Activated CD4-positive, alpha-beta T cell treated with anti-CD3 and anti-CD28 coated beads, Interleukin-2, amount 50 U/mL, for 16 hours (primary cell): ENCODE measurements around the gene IL3RA.
A peak's percentile ranks its signal among the peaks of the same experiment; 100 is the strongest.
"Not testable (repeated sequence)": the region's sequence is repeated elsewhere in the genome, so short reads cannot be mapped to it uniquely, and the experiment has no call there.

Source experiments
- DNase-seq: peaks from one replicate; pipeline ENCODE4 v3.0.0-alpha.2; 2020

IL3RA gene

DNA sequence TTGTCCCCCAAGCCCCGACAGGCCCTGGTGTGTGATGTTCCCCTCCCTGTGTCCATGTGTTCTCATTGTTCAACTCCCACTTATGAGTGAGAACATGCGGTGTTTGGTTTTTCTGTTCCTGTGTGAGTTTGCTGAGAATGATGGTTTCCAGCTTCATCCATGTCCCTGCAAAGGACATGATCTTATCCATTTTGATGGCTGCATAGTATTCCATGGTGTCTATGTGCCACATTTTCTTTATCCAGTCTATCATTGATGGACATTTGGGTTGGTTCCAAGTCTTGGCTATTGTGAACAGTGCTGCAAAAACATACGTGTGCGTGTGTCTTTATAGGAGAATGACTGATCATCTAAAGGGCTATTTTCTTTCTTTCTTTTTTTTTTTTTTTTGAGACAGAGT lies 4.2 kb upstream of the IL3RA start:
- not testable (repeated sequence) for DNase-seq

DNA sequence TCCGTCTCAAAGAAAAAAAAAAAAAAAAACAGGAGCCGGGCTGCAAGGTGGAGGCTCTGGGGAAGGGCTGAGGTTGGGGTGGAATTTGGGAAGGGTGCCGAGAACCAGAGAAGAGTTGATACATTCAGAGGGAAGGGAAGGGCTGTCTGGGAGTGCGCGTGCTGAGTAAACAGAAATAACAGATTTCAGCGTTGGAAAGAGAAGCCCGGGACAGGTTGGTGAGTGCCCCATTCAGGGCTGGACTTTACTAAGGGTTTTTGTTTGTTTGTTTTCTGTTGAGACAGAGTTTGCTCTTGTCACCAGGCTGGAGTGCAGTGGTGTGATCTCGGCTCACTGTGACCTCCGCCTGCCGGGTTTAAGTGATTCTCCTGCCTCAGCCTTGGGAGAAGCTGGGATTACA lies 1.7 kb upstream of the IL3RA start:
- no peak for DNase-seq

DNA sequence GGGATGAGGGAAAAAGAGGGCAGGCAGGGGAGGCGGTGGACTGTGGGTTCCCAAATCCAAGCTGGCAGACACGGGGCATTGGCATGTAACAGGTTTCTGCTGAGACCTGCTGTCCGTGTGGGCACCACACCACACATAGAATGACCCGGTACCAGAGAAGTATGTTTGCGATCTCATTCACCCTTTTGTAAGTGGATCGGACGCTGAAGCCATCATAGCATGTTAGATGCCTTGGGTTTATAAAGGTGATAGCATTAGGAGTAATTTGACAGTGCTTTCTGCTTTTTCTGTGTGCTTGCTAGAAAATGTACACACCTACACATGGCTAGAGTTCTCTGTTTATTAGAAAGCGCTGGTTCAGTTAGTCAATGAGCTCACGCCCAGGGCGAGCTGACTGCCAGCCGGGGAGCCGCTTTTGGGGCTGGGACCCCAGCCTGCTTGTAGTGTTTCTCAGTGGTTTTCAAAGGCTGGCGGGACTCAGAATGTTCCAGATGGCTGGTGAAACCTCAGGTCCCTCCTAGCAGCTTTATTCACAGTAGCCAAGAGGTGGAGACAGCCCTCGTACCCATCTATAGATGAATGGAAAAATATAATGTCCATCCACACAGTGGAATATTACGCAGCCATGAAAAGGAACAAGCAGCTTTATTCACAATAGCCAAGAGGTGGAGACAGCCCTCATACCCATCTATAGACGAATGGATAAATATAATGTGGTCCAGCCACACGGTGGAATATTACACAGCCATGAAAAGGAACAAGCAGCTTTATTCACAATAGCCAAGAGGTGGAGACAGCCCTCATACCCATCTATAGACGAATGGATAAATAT lies 579 bp downstream of the IL3RA start:
- DNase-seq, result peak; percentile 16

DNA sequence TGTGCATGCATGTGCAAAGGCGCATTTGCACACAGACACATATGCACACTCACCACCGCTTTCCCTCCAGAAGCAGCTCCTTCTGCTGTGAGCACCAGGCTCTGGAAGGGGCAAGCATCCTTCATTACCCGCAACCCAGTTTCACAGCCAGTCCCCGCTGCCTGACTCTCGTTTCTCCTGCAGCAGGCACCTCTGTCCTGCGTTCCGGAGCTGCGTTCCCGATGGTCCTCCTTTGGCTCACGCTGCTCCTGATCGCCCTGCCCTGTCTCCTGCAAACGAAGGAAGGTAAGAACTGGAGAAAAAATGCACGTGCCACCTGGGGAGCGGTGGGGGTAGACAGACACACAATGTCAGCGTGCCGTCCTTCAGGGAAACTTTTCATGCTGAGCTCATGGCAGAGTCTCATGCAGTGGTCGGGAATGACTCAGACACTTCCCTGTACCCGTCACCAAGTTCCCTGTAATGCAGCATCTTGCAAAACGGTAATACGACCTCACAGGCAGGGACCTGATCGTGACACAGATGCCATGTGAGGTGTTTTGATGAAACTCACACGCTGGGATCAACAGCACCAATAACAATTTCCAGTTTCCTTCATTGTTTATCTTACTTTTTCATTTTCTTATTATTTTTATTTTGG lies 5.1 kb downstream of the IL3RA start:
- DNase-seq, result no peak

DNA sequence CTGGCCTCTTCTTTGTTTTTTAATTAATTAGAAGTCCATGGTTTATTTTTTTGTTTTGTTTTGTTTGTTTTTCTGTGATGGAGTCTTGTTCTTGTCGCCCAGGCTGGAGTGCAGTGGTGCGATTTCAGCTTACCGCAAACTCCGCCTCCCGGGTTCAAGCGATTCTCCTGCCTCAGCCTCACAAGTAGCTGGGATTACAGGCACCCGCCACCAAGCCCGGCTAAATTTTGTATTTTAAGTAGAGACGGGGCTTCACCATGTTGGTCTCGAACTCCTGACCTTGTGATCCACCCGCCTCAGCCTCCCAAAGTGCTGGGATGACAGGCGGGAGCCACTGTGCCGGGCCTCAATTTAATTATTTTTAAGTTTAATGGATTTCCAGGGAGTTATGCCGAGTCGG lies 13.0 kb downstream of the IL3RA start:
- not testable (repeated sequence) for DNase-seq

DNA sequence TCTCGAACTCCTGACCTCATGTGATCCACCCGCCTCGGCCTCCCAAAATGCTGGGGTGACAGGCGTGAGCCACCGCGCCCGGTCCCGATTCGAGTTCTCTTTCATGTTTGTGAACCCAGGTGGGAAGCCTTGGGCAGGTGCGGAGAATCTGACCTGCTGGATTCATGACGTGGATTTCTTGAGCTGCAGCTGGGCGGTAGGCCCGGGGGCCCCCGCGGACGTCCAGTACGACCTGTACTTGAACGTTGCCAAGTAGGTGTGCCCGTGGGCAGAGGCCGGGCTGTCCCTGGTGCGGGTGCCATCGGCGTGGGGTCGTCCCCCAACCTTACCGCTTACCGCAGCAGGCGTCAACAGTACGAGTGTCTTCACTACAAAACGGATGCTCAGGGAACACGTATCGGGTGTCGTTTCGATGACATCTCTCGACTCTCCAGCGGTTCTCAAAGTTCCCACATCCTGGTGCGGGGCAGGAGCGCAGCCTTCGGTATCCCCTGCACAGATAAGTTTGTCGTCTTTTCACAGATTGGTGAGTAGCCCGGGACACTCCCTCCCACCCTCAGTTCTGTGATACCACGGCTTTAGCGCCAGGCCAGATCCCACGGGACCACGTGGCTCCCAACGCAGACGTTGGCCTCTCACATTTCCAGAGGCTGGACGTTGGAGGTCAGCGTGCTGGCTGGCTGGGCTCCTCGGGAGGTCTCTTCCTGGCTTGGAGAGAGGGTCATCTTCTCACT lies 15.6 kb downstream of the IL3RA start:
- no peak for DNase-seq

DNA sequence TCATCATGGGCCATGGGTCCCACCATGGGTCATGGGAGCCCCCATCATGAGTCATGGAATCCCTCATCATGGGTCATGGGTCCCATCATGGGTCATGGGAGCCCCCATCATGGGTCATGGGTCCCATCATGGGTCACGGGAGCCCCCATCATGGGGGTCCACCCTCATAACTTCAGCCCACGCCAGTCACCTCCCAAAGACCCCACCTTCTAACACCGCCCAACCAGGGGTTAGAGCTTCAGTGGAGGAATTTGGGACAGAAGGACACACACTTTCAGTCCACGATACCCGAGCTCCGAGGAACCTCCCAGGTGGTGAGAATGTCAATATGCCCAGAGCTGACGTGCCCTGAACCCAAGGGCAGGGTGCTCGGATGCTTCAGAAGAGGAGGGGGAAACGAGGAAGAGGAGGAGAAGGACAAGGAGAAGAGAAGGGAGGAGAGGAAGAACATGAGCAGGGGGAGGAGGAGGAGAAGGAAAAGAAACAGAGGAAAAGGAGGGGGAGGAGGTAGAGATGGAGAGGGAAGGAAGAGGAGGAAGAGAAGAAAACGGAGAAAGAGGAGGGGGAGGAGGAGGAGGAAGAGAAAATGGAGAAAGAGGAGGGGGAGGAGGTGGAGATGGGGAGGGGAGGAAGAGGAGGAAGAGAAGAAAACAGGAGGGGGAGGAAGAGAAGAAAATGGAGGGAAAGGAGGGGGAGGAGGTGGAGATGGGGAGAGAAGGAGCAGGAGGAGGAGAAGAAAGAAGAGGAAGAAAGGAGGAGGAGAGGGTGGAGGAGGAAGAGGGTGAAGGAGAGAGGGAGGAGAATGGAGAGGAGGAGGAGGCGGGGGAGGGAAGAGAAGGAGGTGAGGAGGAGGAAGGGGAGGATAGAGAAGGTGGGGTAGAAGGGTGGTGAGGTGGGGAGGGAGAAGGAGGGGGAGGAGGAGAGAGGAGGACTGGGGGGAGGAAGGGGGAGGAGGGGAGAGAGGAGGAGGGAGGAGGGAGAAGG lies 17.7 kb downstream of the IL3RA start:
- DNase-seq, result no peak

DNA sequence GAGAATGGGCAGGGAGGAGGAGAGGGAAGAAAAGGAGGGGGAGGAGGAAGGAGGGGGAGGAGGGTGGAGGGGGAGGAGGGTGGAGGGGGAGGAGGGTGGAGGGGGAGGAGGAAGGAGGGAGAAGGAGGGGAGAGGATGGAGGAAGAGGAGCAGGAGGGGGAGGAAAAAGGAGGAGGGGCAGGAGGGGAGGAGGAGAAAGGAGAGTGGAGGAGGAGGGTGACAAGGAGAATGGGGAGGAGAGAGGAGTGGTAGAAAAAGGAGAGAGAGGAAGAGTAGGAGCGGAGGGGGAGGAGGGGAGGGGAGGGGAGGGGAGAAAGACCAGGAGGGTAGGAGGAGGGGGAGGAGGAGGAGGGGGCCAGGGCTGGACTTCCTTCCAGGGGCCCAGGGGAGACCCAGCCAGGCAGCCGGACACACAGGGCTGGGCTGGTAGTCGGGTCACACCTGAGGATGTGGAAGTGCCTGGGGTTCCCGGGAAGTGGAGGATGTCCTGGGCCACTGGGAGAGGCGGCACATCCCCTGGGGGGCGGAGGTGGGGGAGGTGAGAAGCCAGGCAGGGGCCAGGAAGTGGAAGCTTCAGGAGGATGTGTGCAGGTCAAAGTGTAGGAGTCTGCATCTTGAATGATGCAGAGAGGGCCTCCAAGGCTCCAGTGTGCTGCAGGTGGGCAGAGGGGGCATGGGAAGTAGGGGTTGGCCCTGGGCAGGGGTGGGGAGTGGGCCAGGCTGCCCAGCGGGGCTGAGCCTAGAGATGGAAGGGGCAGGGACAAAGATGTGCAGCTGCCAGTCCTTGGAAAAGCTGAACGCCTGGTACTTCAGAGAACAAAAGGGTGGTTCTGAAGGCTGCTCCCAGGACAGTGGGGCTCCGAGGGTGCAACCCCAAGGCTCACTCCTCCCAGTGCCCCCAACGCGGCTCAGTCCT lies 18.8 kb downstream of the IL3RA start:
- DNase-seq, result no peak

DNA sequence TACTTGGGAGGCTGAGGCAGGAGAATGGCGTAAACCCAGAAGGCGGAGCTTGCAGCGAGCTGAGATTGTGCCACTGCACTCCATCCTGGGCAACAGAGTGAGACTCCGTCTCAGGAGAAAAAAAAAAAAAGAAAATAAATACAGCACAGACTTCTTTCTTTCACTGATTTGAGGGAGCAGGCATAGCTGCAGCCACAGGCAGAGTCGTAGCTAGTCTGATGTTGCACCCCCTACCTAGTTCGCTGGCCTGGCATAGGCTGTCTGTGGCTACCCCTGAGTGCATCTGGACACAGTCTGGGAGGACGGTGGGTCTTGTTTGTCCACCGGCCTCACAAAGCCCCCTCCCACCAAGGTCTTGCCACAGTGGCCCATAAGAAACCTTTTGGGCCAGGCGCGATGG lies 21.4 kb downstream of the IL3RA start:
- no peak for DNase-seq

DNA sequence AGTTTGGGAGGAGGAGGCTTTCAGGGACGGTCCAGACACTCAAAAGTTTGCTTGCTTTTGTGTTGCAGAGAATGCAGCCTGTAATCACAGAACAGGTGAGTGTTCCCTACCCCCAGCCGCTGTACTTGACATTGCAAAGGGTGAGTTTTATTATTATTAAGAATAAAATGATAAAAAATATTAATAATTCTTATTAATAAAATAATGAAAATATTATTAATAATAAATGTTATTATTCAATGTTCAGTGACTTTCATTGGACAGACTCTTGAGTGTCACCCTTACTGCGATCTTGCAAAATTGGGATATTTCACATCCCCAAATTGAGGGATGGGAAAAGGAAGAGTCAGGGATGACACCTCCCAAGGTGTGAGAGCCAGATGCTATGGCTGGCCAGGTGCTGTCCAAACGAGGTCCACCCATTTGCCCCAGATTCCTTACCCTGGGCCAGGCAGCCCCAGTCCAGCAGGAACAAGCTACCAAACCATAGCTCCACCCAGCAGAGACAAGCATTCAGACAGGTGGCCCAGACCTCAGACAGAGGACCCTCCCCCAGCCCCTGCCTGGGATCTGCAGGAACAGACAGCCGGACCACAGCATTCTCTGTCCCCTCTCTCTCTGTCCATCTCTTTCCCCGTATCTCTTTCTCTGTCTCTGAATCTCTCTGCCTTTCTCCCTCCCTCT lies 22.4 kb downstream of the IL3RA start:
- DNase-seq, result no peak

DNA sequence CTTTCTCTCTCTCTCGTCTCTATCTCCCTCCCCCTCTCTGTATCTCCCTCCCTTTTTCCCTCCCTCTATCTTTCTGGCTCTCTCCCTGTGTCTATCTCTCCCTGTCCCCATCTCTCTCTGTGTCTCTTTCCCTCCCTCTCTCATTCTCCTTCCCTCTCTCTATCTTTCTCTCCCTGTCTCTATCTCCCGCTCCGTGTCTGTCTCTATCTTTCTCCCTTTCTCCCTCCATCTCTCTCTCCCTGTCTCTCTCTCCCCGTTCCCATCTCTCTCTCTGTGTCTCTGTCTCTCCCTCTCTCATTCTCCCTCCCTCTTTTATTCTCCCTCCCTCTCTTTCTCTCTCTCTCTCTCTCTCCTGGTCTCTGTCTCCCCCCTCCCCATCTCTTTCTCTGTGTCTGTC lies 22.9 kb downstream of the IL3RA start:
- DNase-seq, result no peak

DNA sequence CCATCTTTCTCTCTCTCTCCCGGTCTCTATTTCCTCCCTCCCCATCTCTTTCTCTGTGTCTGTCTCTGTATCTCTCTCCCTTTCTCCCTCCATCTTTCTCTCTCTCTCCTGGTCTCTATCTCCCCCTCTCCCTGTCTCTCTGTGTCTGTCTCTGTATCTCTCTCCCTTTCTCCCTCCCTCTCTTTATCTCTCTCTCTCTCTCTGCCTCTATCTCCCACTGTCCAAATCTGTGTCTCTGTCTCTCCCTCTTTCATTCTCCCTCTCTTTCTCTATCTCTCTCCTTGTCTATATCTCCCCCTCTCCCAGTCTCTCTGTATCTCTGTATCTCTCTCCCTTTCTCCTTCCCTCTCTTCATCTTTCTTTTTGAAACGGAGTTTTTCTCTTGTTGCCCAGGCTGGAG lies 23.6 kb downstream of the IL3RA start:
- DNase-seq, result no peak

DNA sequence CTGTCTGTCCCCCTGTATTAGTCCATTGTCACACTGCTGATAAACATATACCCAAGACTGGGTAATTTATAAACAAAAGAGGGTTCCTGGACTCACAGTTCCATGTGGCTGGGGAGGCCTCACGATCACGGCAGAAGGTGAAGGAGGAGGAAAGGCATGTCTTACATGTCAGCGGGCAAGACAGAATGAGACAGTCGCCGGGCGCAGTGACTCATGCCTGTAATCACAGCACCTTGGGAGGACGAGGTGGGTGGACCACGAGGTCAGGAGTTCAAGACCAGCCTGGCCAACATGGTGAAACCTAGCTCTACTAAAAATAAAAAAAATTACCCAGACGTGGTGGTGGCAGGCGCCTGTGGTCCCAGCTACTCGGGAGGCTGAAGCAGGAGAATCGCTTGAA lies 24.7 kb downstream of the IL3RA start:
- no peak for DNase-seq

DNA sequence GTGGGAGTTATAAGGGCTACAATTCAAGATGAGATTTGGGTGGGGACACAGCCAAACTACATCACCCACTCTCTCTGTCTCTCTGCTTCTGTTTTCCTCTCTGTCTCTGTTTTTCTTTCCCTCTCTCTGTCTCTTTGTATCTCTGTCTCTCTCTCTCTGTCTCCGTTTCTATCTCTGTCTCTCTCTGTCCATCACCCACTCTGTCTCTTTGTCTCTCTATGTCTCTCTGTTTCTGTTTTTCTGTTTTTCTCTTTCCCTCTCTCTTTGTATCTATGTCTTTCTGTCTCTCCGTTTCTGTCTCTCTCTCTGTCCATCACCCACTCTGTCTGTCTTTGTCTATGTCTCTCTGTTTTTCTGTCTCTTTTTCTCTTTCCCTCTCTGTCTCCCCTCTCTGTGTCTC lies 25.3 kb downstream of the IL3RA start:
- DNase-seq, result no peak

DNA sequence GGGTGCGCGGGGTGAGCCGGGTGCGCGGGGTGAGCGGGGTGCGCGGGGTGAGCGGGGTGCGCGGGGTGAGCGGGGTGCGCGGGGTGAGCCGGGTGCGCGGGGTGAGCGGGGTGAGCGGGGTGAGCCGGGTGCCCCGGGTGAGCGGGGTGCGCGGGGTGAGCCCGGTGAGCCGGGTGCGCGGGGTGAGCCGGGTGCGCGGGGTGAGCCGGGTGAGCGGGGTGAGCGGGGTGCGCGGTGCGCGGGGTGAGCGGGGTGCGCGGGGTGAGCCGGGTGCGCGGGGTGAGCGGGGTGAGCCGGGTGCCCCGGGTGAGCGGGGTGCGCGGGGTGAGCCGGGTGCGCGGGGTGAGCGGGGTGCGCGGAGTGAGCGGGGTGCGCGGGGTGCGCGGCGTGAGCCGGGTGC lies 29.8 kb downstream of the IL3RA start:
- not testable (repeated sequence) for DNase-seq

DNA sequence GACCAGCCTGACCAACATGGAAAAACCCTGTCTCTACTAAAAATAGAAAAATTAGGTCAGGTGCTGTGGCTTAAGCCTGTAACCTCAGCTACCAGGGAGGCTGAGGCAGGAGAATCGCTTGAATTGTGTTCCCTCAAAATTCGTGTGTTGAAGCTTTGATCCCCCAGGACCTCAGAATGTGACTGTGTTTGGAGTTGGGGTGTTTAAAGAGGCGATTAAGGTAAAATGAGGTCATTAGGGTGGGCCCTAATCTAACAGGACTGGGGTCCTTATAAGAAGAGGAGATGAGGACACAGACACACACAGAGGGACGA lies 31.8 kb downstream of the IL3RA start:
- no peak for DNase-seq

DNA sequence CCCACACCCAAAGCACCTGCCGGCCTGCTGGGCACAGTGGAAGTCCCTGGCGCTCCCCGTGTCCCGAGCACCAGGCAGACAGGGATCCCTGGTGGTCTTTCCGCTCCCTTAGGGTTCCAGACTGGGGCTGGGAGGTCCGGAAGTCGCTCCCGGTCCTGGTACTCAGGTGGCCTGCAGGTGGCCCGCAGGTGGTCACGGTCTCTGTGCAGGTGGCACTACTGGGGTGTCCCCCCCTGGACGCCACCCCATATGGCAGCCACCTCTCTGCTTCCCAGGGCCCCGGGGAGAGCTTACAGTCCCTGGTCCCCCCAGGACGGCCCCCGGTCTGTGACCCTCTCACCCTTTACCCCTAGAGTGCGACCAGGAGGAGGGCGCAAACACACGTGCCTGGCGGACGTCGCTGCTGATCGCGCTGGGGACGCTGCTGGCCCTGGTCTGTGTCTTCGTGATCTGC lies 41.7 kb downstream of the IL3RA start:
- no peak for DNase-seq

DNA sequence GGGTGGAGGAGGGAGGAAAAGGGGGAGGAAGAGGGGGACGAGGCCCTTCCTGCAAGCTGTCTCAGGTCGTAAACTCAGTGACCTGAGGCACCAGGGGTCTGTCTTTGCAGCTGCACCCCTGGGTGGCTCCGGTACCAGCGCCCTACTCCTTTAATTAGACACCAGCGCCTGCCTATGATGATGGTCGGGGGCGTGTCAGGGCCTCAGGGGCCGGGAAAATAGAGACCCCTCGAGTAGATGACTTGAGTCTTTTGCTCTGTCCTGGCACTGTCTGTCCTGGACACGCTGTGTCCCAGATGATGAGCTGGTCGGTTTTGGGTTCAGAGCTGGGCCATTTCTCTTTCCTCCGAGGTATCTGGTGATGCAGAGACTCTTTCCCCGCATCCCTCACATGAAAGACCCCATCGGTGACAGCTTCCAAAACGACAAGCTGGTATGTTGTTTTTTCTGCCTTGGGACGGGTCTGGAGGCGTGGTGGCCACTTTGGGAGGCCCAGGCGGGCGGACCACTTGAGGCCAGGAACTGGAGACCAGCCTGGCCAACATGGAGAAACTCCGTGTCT lies 44.2 kb downstream of the IL3RA start:
- no peak for DNase-seq

DNA sequence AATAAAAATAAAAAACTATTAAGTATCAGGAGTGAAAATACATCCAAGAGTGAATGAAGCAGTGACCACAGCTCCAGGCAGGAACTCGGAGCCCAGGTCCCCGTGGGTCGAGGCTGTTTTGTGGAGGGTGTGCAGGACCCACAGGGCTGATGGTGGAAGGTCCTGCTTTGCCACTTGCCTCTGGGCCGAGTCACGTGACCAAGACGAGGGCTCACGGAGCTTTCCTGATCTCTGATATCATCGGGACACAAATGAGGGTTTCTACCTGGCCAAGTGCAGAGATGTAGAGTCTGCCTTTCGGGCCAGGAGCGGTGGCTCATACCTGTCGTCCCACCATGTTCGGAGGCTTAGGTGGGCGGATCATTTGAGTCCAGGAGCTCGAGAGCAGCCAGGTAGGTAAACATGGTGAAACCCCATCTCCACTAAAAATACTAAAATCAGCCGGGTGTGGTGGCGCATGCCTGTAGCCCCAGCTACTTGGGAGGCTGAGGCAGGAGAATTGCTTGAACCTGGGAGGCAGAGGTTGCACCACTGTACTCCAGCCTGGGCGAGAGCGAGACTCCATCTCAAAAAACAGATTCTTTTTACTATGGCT lies 48.2 kb downstream of the IL3RA start:
- DNase-seq, result no peak
